ENCODE data around the gene STX8.

Gene STX8

GRCh38 chr17:9435165-9435564, 140.5 kb downstream of the STX8 start:
- TF ChIP-seq CTCF (IDR thresholded peaks at IDR 0.05; ENCODE audit: unreplicated experiment in 3 of 3), result no peak
- Mint-ChIP-seq H3K27ac (no peak overlapping the region), H3K9me3 (peaks cover under 1% of the 10 kb centered on the region), H3K27me3 (ENCODE audit: low read depth) (no peaks in the 10 kb centered on the region), H3K36me3 (ENCODE audit: low read depth) (peaks cover 10% of the 10 kb centered on the region), H3K4me3 (no peak overlapping the region), H3K4me1 (peaks cover 47% of the 10 kb centered on the region)

GRCh38 chr17:9434642-9435057, 141.0 kb downstream of the STX8 start:
- H3K36me3 Mint-ChIP-seq (ENCODE audit: low read depth), result peaks cover 5% of the 10 kb centered on the region
- no peak for TF ChIP-seq CTCF (IDR thresholded peaks at IDR 0.05; ENCODE audit: unreplicated experiment in 3 of 3)
- no peaks in the 10 kb centered on the region for H3K27me3 Mint-ChIP-seq (ENCODE audit: low read depth)
- peaks cover 47% of the 10 kb centered on the region for H3K4me1 Mint-ChIP-seq
- H3K27ac Mint-ChIP-seq, result peak overlapping the region in 1 of 3 experiments; percentile 26
- H3K9me3 Mint-ChIP-seq, result no peaks in the 10 kb centered on the region
- H3K4me3 Mint-ChIP-seq, result no peak overlapping the region

GRCh38 chr17:9432934-9433421, 142.6 kb downstream of the STX8 start:
- Mint-ChIP-seq H3K4me1 (peaks cover 48% of the 10 kb centered on the region), H3K27me3 (ENCODE audit: low read depth) (no peaks in the 10 kb centered on the region), H3K4me3 (no peak overlapping the region), H3K27ac (peak overlapping the region in 2 of 3 experiments; percentile 66 to 68), H3K9me3 (no peaks in the 10 kb centered on the region), H3K36me3 (ENCODE audit: low read depth) (peaks cover 5% of the 10 kb centered on the region)
- TF ChIP-seq CTCF (IDR thresholded peaks at IDR 0.05; ENCODE audit: unreplicated experiment in 3 of 3), result no peak

- Mint-ChIP-seq H3K27me3 (ENCODE audit: low read depth) (no peaks in the 10 kb centered on the region), H3K4me1 (peaks cover 53% of the 10 kb centered on the region), H3K36me3 (ENCODE audit: low read depth) (peaks cover 5% of the 10 kb centered on the region), H3K27ac (peak overlapping the region; percentile 66 to 71 (median 68)), H3K4me3 (no peak overlapping the region), H3K9me3 (no peaks in the 10 kb centered on the region)
- TF ChIP-seq CTCF (IDR thresholded peaks at IDR 0.05; ENCODE audit: unreplicated experiment in 3 of 3), result no peak
Measured at GRCh38 chr17:9432134-9432885, 143.3 kb downstream of the STX8 start.

- Mint-ChIP-seq H3K27ac (no peak overlapping the region), H3K36me3 (ENCODE audit: low read depth) (peaks cover 5% of the 10 kb centered on the region), H3K4me1 (peaks cover 51% of the 10 kb centered on the region), H3K9me3 (no peaks in the 10 kb centered on the region), H3K27me3 (ENCODE audit: low read depth) (no peaks in the 10 kb centered on the region), H3K4me3 (no peak overlapping the region)
- no peak for TF ChIP-seq CTCF (IDR thresholded peaks at IDR 0.05; ENCODE audit: unreplicated experiment in 3 of 3)
Measured at GRCh38 chr17:9431620-9432019, 144.0 kb downstream of the STX8 start.

Data from nephron (organoid).